ENCODE measurements around the gene SUB1.
"Not testable (repeated sequence)": the region's sequence is repeated elsewhere in the genome, so short reads cannot be mapped to it uniquely, and the experiment has no call there.

Gene SUB1

GRCh38 chr5:32585446-32586275, at the start of gene SUB1:
SUB1 (plus strand) TSS chr5:32585557; CDS start chr5:32588513, 2,956 bp downstream.
- DNase-seq (ENCODE audit: low read depth in 2 of 2): peak; percentile 90

GRCh38 chr5:32536246-32536645, 49.1 kb upstream of the SUB1 start:
- no peak for DNase-seq (ENCODE audit: low read depth in 2 of 2)

GRCh38 chr5:32537437-32538029, 47.8 kb upstream of the SUB1 start:
- DNase-seq (ENCODE audit: low read depth in 2 of 2): not testable (repeated sequence)

- peak in 1 of 2 donors; percentile 31 for DNase-seq (ENCODE audit: low read depth in 2 of 2)
Observed at GRCh38 chr5:32538031-32538547, 47.3 kb upstream of the SUB1 start.

- no peak for DNase-seq (ENCODE audit: low read depth in 2 of 2)
Observed at GRCh38 chr5:32539981-32540845, 45.1 kb upstream of the SUB1 start.

- DNase-seq (ENCODE audit: low read depth in 2 of 2): no peak
Observed at GRCh38 chr5:32541241-32541640, 44.1 kb upstream of the SUB1 start.

- DNase-seq (ENCODE audit: low read depth in 2 of 2): no peak
Observed at GRCh38 chr5:32542216-32543059, 42.9 kb upstream of the SUB1 start.

- DNase-seq (ENCODE audit: low read depth in 2 of 2): no peak
Observed at GRCh38 chr5:32543291-32543690, 42.1 kb upstream of the SUB1 start.

- no peak for DNase-seq (ENCODE audit: low read depth in 2 of 2)
Observed at GRCh38 chr5:32545102-32545800, 40.1 kb upstream of the SUB1 start.

GRCh38 chr5:32551194-32551593, 34.2 kb upstream of the SUB1 start:
- DNase-seq (ENCODE audit: low read depth in 2 of 2): no peak

- DNase-seq (ENCODE audit: low read depth in 2 of 2): no peak
Observed at GRCh38 chr5:32551865-32552264, 33.5 kb upstream of the SUB1 start.

- not testable (repeated sequence) for DNase-seq (ENCODE audit: low read depth in 2 of 2)
Observed at GRCh38 chr5:32552491-32552890, 32.9 kb upstream of the SUB1 start.

GRCh38 chr5:32552936-32553335, 32.4 kb upstream of the SUB1 start:
- no peak for DNase-seq (ENCODE audit: low read depth in 2 of 2)

GRCh38 chr5:32554181-32554780, 31.1 kb upstream of the SUB1 start:
- DNase-seq (ENCODE audit: low read depth in 2 of 2): not testable (repeated sequence)

- not testable (repeated sequence) for DNase-seq (ENCODE audit: low read depth in 2 of 2)
Observed at GRCh38 chr5:32556543-32556942, 28.8 kb upstream of the SUB1 start.

- DNase-seq (ENCODE audit: low read depth in 2 of 2): no peak
Observed at GRCh38 chr5:32559411-32559810, 25.9 kb upstream of the SUB1 start.

- no peak for DNase-seq (ENCODE audit: low read depth in 2 of 2)
Observed at GRCh38 chr5:32559921-32560320, 25.4 kb upstream of the SUB1 start.

- DNase-seq (ENCODE audit: low read depth in 2 of 2): no peak
Observed at GRCh38 chr5:32562056-32562455, 23.3 kb upstream of the SUB1 start.

GRCh38 chr5:32562843-32563242, 22.5 kb upstream of the SUB1 start:
- no peak for DNase-seq (ENCODE audit: low read depth in 2 of 2)

- no peak for DNase-seq (ENCODE audit: low read depth in 2 of 2)
Observed at GRCh38 chr5:32563614-32564013, 21.7 kb upstream of the SUB1 start.
